ENCODE data around the gene ZNF79.

DNA sequence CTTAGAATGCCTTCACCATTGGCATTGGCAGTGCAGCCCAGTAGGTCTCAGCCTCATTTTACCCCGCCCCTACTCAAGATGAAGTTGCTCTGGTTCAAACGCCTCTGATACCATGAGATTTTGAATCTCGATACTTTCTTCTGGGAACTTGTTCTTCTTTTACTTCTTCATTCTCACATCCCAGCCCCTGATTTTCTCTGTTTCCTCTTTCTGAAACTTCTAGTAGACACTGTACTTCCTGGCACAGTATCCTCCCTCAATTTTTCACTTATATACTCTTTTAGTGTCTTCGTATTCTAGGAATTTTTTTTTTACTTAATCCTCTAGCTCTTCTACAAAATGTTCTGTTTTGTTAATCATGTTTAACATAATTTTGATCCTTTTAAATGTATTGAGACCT lies 13.1 kb upstream of the ZNF79 start:
- TF ChIP-seq ARNT (IDR thresholded peaks at IDR 0.05) (no peak), BHLHE40 (IDR thresholded peaks at IDR 0.05; ENCODE audit: borderline replicate concordance) (no peak), SP1 (IDR thresholded peaks at IDR 0.05) (no peak), ELF4 (IDR thresholded peaks at IDR 0.05) (no peak), SUZ12 (IDR thresholded peaks at IDR 0.05) (no peak), L3MBTL2 (conservative IDR thresholded peaks at IDR 0.05) (no peak), FOXK2 (IDR thresholded peaks at IDR 0.05) (no peak), CTBP1 (IDR thresholded peaks at IDR 0.05; ENCODE audit: borderline replicate concordance) (no peak), FOXM1 (IDR thresholded peaks at IDR 0.05; ENCODE audit: borderline replicate concordance) (no peak)
- TF ChIP-seq, protein P1, sequence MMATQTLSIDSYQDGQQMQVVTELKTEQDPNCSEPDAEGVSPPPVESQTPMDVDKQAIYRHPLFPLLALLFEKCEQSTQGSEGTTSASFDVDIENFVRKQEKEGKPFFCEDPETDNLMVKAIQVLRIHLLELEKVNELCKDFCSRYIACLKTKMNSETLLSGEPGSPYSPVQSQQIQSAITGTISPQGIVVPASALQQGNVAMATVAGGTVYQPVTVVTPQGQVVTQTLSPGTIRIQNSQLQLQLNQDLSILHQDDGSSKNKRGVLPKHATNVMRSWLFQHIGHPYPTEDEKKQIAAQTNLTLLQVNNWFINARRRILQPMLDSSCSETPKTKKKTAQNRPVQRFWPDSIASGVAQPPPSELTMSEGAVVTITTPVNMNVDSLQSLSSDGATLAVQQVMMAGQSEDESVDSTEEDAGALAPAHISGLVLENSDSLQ (IDR thresholded peaks at IDR 0.05): no peak

Data from HEK293T (cell line).